Parathyroid adenoma (tissue), 2 donors: ENCODE results near the gene CD19.

Experiments used
- H2AFZ ChIP-seq: fragments of 300-600 bp; sonication (generic); one replicate; pipeline ENCODE4 v1.7.0; 2017; ENCODE audit warnings: antibody characterized with exemption, mild to moderate bottlenecking
- H3K27ac ChIP-seq: fragments of 300-600 bp; sonication (generic); one replicate; pipeline ENCODE4 v1.7.0; 2017
- H3K27me3 ChIP-seq: fragments of 300-600 bp; sonication (generic); one replicate; pipeline ENCODE4 v1.7.0; 2017; ENCODE audit warnings: low read length; ENCODE audit not compliant: control insufficient read depth, insufficient read depth
- H3K36me3 ChIP-seq: fragments of 300-600 bp; sonication (generic); one replicate; pipeline ENCODE4 v1.7.0; 2017; ENCODE audit warnings: low read length; ENCODE audit not compliant: control insufficient read depth, insufficient read depth
- H3K4me1 ChIP-seq: fragments of 300-600 bp; sonication (generic); one replicate; pipeline ENCODE4 v1.7.0; 2017; ENCODE audit warnings: control low read depth
- H3K4me2 ChIP-seq: fragments of 300-600 bp; sonication (generic); one replicate; pipeline ENCODE4 v1.7.0; 2017; ENCODE audit warnings: low read length
- H3K4me3 ChIP-seq: fragments of 300-600 bp; sonication (generic); one replicate; pipeline ENCODE4 v1.7.0; 2017; ENCODE audit warnings: low read depth, low read length
- H3K79me2 ChIP-seq: fragments of 300-600 bp; sonication (generic); one replicate; pipeline ENCODE4 v1.7.0; 2017; ENCODE audit warnings: control low read depth
- H3K9ac ChIP-seq: fragments of 300-600 bp; sonication (generic); one replicate; pipeline ENCODE4 v1.7.0; 2017; ENCODE audit warnings: mild to moderate bottlenecking
- H3K9me3 ChIP-seq: fragments of 300-600 bp; sonication (generic); one replicate; pipeline ENCODE4 v1.7.0; 2017; ENCODE audit warnings: low read length; ENCODE audit not compliant: control insufficient read depth
- CTCF ChIP-seq: fragments of 300-600 bp; sonication (generic); IDR thresholded peaks from one replicate; pipeline ENCODE4 v1.7.0; 2017; ENCODE audit warnings: antibody characterized with exemption, mild to moderate bottlenecking
- donor health status: primary hyperparathyroidism.

CD19 gene

GRCh38 chr16:28897826-28898225 lies 33.9 kb upstream of the CD19 start:
- H3K9me3 ChIP-seq, result no peaks in the 10 kb centered on the region
- H3K27ac ChIP-seq, result no peak overlapping the region
- no peak overlapping the region for H3K9ac ChIP-seq
- no peak overlapping the region for H3K4me2 ChIP-seq
- H3K4me1 ChIP-seq, result no peaks in the 10 kb centered on the region
- H3K79me2 ChIP-seq, result no peaks in the 10 kb centered on the region
- no peak overlapping the region for H2AFZ ChIP-seq
- no peaks in the 10 kb centered on the region for H3K27me3 ChIP-seq
- no peak for TF ChIP-seq CTCF
- H3K36me3 ChIP-seq, result no peaks in the 10 kb centered on the region
- no peak overlapping the region for H3K4me3 ChIP-seq

GRCh38 chr16:28898266-28898665 lies 33.5 kb upstream of the CD19 start:
- no peak overlapping the region for H3K9ac ChIP-seq
- H3K27me3 ChIP-seq, result no peaks in the 10 kb centered on the region
- H3K79me2 ChIP-seq, result no peaks in the 10 kb centered on the region
- TF ChIP-seq CTCF, result no peak
- H3K27ac ChIP-seq, result no peak overlapping the region
- H3K4me3 ChIP-seq, result no peak overlapping the region
- no peak overlapping the region for H3K4me2 ChIP-seq
- H3K9me3 ChIP-seq, result no peaks in the 10 kb centered on the region
- no peaks in the 10 kb centered on the region for H3K36me3 ChIP-seq
- no peaks in the 10 kb centered on the region for H3K4me1 ChIP-seq
- no peak overlapping the region for H2AFZ ChIP-seq

- TF ChIP-seq CTCF, result no peak
- H3K36me3 ChIP-seq, result no peaks in the 10 kb centered on the region
- H2AFZ ChIP-seq, result no peak overlapping the region
- no peak overlapping the region for H3K27ac ChIP-seq
- no peaks in the 10 kb centered on the region for H3K79me2 ChIP-seq
- H3K27me3 ChIP-seq, result no peaks in the 10 kb centered on the region
- no peak overlapping the region for H3K4me2 ChIP-seq
- H3K9me3 ChIP-seq, result no peaks in the 10 kb centered on the region
- H3K4me3 ChIP-seq, result no peak overlapping the region
- no peaks in the 10 kb centered on the region for H3K4me1 ChIP-seq
- H3K9ac ChIP-seq, result no peak overlapping the region
Measured at GRCh38 chr16:28898942-28899341, 32.8 kb upstream of the CD19 start.

GRCh38 chr16:28899882-28900590 lies 31.7 kb upstream of the CD19 start:
- H3K9me3 ChIP-seq, result no peaks in the 10 kb centered on the region
- no peaks in the 10 kb centered on the region for H3K79me2 ChIP-seq
- no peak for TF ChIP-seq CTCF
- H3K4me3 ChIP-seq, result no peak overlapping the region
- H3K9ac ChIP-seq, result no peak overlapping the region
- H3K27me3 ChIP-seq, result no peaks in the 10 kb centered on the region
- no peak overlapping the region for H2AFZ ChIP-seq
- H3K36me3 ChIP-seq, result no peaks in the 10 kb centered on the region
- no peak overlapping the region for H3K27ac ChIP-seq
- H3K4me2 ChIP-seq, result no peak overlapping the region
- no peaks in the 10 kb centered on the region for H3K4me1 ChIP-seq

GRCh38 chr16:28900601-28901000 lies 31.2 kb upstream of the CD19 start:
- no peaks in the 10 kb centered on the region for H3K27me3 ChIP-seq
- no peak overlapping the region for H2AFZ ChIP-seq
- H3K9ac ChIP-seq, result no peak overlapping the region
- no peak for TF ChIP-seq CTCF
- H3K27ac ChIP-seq, result no peak overlapping the region
- no peaks in the 10 kb centered on the region for H3K4me1 ChIP-seq
- H3K4me2 ChIP-seq, result no peak overlapping the region
- H3K79me2 ChIP-seq, result no peaks in the 10 kb centered on the region
- H3K9me3 ChIP-seq, result no peaks in the 10 kb centered on the region
- H3K4me3 ChIP-seq, result no peak overlapping the region
- no peaks in the 10 kb centered on the region for H3K36me3 ChIP-seq
